ENCODE results near the gene MRPL34.

The MRPL34 gene

GRCh38 chr19:17304386-17305215 lies 1.1 kb upstream of the MRPL34 start:
- no peak overlapping the region; the same call in none of the 2 replicates for H3K4me3 ChIP-seq (ENCODE audit: low read length)
- no peak for TF ChIP-seq CTCF (conservative IDR thresholded peaks at IDR 0.05; ENCODE audit: low read length)
- DNase-seq (ENCODE audit: low read depth): no peak

GRCh38 chr19:17305216-17305516 lies 506 bp upstream of the MRPL34 start:
- peak overlapping the region; percentile 81 for H3K4me3 ChIP-seq (ENCODE audit: low read length)
- TF ChIP-seq CTCF (conservative IDR thresholded peaks at IDR 0.05; ENCODE audit: low read length): no peak
- no peak for DNase-seq (ENCODE audit: low read depth)

- TF ChIP-seq CTCF (conservative IDR thresholded peaks at IDR 0.05; ENCODE audit: low read length): no peak
- no peak for DNase-seq (ENCODE audit: low read depth)
Measured at GRCh38 chr19:17306285-17306714, 628 bp downstream of the MRPL34 start.

GRCh38 chr19:17307876-17308377 lies 2.3 kb downstream of the MRPL34 start:
- no peak for TF ChIP-seq CTCF (conservative IDR thresholded peaks at IDR 0.05; ENCODE audit: low read length)
- no peak for DNase-seq (ENCODE audit: low read depth)
- no peak overlapping the region for H3K4me3 ChIP-seq (ENCODE audit: low read length)

More at GRCh38 chr19:17306285-17306714, 628 bp downstream of the MRPL34 start:
- H3K4me3 ChIP-seq (ENCODE audit: low read length): peak overlapping the region; percentile 81

DNA sequence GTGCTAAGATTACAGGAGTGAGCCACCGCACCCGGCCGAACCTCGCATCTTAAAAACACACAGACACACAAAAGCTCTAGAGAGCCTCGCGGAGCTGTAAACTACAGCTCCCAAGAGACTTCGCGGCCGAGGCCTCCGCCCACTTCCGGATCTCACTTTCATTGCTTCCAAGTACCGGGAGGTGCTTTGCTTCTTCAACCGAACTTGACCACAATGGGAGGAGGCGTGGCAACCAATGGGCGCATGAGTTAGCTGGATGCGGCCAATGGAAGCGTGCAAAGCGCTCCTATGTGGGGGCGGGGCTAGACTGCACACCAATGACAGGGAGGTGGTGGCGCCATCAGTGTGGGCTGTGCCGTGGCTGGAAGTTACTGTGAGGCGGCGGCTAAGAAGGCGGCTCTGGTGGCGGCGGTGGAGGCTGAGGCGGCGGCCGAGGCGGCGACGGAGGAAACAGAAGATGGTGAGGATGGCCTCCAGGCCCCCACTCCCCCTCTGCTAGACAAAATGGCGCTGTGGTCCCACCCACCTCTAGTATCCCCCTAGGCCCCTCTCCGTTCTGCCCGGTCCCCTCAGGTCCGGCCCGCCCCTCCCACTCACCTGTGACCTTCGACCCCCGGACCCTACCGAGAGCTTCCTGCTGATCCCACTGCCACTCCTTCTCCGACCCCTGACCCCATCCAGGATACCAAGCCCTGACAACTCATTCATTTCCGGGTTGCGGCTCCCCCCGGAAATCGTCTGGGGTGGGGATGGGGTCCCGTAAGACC lies 3.7 kb downstream of the MRPL34 start, which contains the start of gene DDA1:
TSS of gene DDA1 (plus strand) at position 366 of the 767 bp plus-strand sequence. CDS start at position 458, 92 bp downstream.
- H3K4me3 ChIP-seq (ENCODE audit: low read length): peak within 1 kb of the TSS; percentile 90
- no peak for TF ChIP-seq CTCF (conservative IDR thresholded peaks at IDR 0.05; ENCODE audit: low read length)
- peak; percentile 100 for DNase-seq (ENCODE audit: low read depth)

DNA sequence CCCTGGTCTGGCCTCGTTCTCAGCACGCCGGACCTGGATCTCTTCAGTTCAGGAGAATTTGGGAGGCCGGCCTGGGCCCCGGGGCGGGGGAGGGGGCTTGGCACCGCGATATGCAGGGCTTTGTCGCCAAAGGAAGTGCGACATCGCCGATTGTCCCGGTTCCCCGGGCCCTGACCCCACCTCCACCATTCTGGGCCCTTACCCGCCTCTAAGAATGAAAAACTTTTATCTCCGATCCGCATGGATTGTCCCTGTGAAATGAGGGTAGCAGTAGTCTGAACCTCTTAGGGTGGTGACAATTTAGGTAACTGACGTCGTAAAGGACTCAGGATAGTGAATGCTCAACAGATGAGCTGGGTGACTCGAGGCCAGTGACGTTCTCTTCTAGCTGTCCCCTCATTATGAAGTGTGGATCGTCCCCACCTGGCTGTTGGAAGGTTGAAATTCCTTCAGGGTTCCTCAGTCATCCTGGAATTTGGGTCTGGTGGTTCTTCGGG lies 4.3 kb downstream of the MRPL34 start:
- peak overlapping the region; percentile 90 for H3K4me3 ChIP-seq (ENCODE audit: low read length)
- TF ChIP-seq CTCF (conservative IDR thresholded peaks at IDR 0.05; ENCODE audit: low read length): no peak
- no peak for DNase-seq (ENCODE audit: low read depth)
